GM12801 (cell line): Measurements from ENCODE around the gene SLC35A4.

Experiments
- TF ChIP-seq, protein P1 (sequence below): IDR thresholded peaks from one replicate; pipeline ENCODE4 v1.5.1; 2011; ENCODE audit warnings: control low read depth; ENCODE audit not compliant: insufficient read length; ENCODE audit errors: extremely low read depth

The SLC35A4 gene

DNA sequence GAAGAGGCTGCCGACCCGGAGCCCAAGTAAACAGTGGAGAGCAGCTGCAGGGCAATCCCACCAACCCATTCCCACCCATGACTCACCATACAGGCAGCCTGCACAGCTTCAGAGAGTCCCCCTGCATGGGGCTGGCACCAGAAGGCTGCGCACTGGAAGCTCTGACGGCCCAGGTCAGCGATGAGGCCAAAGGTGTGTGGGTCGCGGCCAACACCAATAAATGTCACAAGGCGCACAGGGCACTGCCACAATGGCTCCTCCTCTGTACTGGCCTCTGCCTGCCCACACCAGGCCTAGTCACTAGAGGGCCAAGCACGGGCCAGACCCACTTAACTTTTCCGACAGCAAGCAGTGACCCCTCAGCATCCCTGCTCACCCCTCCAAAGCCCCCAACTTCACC lies 4.4 kb upstream of the SLC35A4 start:
- TF ChIP-seq, protein P1, sequence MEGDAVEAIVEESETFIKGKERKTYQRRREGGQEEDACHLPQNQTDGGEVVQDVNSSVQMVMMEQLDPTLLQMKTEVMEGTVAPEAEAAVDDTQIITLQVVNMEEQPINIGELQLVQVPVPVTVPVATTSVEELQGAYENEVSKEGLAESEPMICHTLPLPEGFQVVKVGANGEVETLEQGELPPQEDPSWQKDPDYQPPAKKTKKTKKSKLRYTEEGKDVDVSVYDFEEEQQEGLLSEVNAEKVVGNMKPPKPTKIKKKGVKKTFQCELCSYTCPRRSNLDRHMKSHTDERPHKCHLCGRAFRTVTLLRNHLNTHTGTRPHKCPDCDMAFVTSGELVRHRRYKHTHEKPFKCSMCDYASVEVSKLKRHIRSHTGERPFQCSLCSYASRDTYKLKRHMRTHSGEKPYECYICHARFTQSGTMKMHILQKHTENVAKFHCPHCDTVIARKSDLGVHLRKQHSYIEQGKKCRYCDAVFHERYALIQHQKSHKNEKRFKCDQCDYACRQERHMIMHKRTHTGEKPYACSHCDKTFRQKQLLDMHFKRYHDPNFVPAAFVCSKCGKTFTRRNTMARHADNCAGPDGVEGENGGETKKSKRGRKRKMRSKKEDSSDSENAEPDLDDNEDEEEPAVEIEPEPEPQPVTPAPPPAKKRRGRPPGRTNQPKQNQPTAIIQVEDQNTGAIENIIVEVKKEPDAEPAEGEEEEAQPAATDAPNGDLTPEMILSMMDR, result no peak

DNA sequence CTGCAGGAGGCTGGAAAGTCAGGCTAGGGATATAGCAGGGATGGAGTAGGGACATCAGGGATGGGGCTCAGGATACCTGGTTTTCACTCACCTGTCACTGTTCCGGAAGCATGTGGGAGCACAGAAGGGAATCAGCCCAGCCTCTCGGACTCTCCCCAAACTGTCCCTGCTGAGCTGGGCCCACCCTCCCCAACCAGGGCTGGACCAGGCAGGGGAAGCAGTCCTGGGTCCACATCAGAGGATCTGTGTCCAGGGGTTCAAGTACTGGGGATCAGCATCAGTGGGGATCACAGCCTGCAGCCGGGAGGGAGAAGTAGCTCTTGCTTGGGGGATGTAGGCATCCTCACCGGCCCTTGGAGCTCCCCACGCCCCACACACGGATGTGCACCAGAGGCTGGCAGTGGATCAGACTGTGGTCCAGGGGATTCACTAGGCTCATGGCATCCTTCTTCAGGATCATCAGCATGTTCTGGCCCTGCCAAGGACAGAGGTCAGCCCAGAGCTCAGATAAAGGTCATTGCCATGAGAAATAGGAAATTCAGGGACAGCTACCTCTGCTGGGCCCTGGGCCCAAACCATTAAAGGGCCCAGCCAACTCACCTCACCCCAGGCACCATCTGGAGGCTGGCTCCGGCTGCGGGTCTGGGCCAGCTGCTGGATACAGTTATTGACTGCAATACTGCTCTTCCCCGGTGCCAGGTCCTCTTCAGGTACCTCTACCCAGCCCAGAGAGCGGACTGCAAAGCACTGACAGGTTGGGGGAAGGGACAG lies 2.7 kb upstream of the SLC35A4 start:
- TF ChIP-seq, protein P1, result no peak

DNA sequence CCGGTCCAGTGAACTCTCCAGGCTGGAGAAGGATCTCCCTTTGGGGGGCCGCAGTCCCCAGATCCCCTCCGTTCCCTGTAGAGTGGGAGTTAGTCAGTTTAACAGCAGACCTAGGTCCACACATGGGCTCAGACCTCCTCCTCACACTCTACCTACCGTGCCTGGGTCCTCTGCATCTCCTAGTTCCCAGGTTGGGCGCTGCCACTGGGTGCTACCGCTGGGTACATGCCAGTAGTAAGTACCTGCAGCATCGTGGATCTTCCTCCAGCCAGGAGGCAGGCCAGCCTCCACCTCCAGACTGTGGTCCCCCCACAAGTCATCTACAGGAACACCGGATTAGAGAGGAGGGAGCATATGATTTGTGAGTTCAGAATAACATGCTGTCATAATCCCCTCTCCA lies 1.0 kb upstream of the SLC35A4 start:
- TF ChIP-seq, protein P1, result no peak

DNA sequence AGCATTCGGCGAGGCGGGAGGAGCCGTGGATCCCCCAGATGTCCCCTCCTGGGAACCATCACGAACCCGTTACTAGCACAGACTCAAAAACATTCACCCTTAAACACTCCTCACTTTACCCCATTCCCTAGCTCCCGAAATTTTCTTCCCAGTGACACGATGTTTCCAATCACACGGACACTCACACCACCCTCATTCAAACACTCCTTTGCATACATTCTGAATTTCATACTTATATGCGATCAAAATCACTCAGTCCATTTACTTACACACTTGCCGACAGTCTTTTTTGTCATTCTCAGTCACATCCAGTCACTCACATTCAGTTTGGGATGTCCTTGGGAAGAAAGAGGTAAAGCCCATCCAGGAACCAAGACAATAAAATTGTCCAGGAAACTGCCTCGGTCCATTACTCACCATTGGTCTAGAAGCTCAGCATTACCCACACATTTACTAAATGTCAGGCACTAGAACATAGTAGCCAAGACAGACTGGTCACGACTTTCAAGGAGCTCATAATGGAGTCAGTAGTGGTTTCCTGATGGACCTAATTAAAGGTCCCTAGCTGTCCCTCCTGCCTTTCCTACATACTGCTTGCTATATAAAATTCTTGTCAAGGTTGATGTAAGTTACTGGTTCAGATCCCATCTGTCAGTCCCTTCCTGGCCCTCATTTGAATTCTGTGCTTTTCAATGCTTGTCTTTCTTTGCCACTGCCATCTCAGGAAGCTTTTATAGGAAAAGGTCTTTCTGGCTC lies 574 bp downstream of the SLC35A4 start:
- TF ChIP-seq, protein P1, result no peak

DNA sequence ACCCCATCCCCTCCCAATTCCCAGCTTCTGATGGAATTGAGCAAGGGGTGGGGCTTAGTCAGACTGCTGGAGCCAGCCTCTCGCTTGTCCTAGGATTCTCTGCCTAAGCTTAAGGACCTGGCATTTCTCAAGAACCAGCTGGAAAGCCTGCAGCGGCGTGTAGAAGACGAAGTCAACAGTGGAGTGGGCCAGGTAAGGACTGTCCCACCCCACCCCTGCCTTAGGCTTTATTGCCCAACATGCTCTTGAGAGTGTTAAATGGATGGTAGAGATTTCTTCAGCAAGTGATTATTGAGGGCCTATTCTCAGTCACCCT lies 1.1 kb downstream of the SLC35A4 start:
- TF ChIP-seq, protein P1, result no peak

DNA sequence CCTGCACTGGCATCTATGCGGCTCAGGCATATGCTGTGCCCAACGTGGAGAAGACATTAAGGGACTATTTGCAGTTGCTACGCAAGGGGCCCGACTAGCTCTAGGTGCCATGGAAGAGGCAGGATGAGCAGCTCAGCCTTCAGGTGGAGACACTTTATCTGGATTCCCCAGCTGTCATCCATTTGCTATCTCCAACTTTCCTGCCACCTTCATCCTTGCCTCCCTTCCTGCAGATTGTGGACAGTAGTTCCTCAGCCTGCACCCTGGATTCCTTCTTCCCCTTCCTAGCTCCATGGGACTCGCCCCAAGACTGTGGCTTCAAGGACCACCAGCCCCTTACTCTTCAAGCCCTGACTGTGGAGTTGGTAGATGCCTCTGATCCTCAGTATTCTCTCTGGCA lies 2.0 kb downstream of the SLC35A4 start:
- TF ChIP-seq, protein P1, result no peak

DNA sequence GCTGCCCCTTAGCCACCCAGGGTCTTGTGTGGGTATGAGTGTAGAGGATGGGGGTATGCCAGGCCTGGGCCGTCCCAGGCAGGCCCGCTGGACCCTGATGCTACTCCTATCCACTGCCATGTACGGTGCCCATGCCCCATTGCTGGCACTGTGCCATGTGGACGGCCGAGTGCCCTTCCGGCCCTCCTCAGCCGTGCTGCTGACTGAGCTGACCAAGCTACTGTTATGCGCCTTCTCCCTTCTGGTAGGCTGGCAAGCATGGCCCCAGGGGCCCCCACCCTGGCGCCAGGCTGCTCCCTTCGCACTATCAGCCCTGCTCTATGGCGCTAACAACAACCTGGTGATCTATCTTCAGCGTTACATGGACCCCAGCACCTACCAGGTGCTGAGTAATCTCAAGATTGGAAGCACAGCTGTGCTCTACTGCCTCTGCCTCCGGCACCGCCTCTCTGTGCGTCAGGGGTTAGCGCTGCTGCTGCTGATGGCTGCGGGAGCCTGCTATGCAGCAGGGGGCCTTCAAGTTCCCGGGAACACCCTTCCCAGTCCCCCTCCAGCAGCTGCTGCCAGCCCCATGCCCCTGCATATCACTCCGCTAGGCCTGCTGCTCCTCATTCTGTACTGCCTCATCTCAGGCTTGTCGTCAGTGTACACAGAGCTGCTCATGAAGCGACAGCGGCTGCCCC lies 2.6 kb downstream of the SLC35A4 start:
- TF ChIP-seq, protein P1, result no peak
